IPS DF 6.9 (cell line): ENCODE measurements around the gene OR52I1.

Experiments used
- DNase-seq: peaks from one replicate; pipeline ENCODE4 v3.0.0-alpha.2; 2013; ENCODE audit warnings: low read depth, low spot score
- H3K27ac ChIP-seq: one replicate; pipeline ENCODE4 v1.5.1; 2013; ENCODE audit warnings: low read length, control low read depth
- H3K27me3 ChIP-seq: 2 replicates; pipeline ENCODE4 v1.6.1; 2013; ENCODE audit warnings: mild to moderate bottlenecking, low read length; ENCODE audit not compliant: control insufficient read depth, insufficient read depth
- H3K36me3 ChIP-seq: 2 replicates; pipeline ENCODE4 v1.6.1; 2013; ENCODE audit warnings: low read length; ENCODE audit not compliant: control insufficient read depth, insufficient read depth
- H3K4me1 ChIP-seq: 2 replicates; pipeline ENCODE4 v1.6.1; 2013; ENCODE audit warnings: low read length; ENCODE audit not compliant: control insufficient read depth, insufficient read depth
- H3K4me3 ChIP-seq: 2 replicates; pipeline ENCODE4 v1.5.1; 2013; ENCODE audit warnings: mild to moderate bottlenecking, low read length
- H3K9me3 ChIP-seq: 2 replicates; pipeline ENCODE4 v1.6.1; 2013; ENCODE audit warnings: low read length, inconsistent platforms; ENCODE audit not compliant: control insufficient read depth, insufficient read depth
- WGBS: extraction: QIAGEN DNeasy Blood & Tissue Kit; methylation state at CpG from one replicate; pipeline ENCODE4 v1.1.7; 2013; ENCODE audit warnings: mixed read lengths, missing lambda C conversion rate; ENCODE audit not compliant: insufficient read length, insufficient coverage; 5-methylcytosine and 5-hydroxymethylcytosine counted together

Gene OR52I1

GRCh38 chr11:4593739-4594138, at the start of gene OR52I1:
TSS of gene OR52I1 (plus strand) at chr11:4594039. CDS start at chr11:4594039, 0 bp downstream.
- Histone ChIP-seq H3K27ac (no peak within 1 kb of the TSS), H3K9me3 (no peaks in the 10 kb centered on the region), H3K27me3 (no peaks in the 10 kb centered on the region), H3K4me1 (no peaks in the 10 kb centered on the region), H3K36me3 (no peaks in the 10 kb centered on the region), H3K4me3 (no peak within 1 kb of the TSS)
- no peak for DNase-seq
- no CpG with 5 or more reads among the region's 1 CpG for WGBS

GRCh38 chr11:4544891-4545290, 48.9 kb upstream of the OR52I1 start, which contains the start of gene OR52M1:
TSS of gene OR52M1 (plus strand) at chr11:4545191. CDS start at chr11:4545191, 0 bp downstream.
- Histone ChIP-seq H3K4me3 (no peak within 1 kb of the TSS), H3K9me3 (no peaks in the 10 kb centered on the region), H3K27me3 (no peaks in the 10 kb centered on the region), H3K36me3 (no peaks in the 10 kb centered on the region), H3K4me1 (no peaks in the 10 kb centered on the region), H3K27ac (no peak within 1 kb of the TSS)
- DNase-seq: no peak
- no CpG with 5 or more reads among the region's 5 CpGs for WGBS

GRCh38 chr11:4546878-4547277, 47.0 kb upstream of the OR52I1 start:
- Histone ChIP-seq H3K27ac (no peak overlapping the region), H3K27me3 (no peaks in the 10 kb centered on the region), H3K4me3 (no peak overlapping the region), H3K4me1 (no peaks in the 10 kb centered on the region), H3K36me3 (no peaks in the 10 kb centered on the region), H3K9me3 (no peaks in the 10 kb centered on the region)
- no peak for DNase-seq
- no CpG with 5 or more reads among the region's 1 CpG for WGBS

GRCh38 chr11:4547416-4547815, 46.4 kb upstream of the OR52I1 start:
- Histone ChIP-seq H3K27me3 (no peaks in the 10 kb centered on the region), H3K4me1 (no peaks in the 10 kb centered on the region), H3K27ac (no peak overlapping the region), H3K9me3 (no peaks in the 10 kb centered on the region), H3K4me3 (no peak overlapping the region), H3K36me3 (no peaks in the 10 kb centered on the region)
- DNase-seq: no peak
- WGBS: no CpG with 5 or more reads among the region's 4 CpGs

GRCh38 chr11:4551346-4551979, 42.4 kb upstream of the OR52I1 start:
- H3K9me3 ChIP-seq: no peaks in the 10 kb centered on the region
- H3K4me1 ChIP-seq: no peaks in the 10 kb centered on the region
- no peak overlapping the region for H3K4me3 ChIP-seq
- H3K27ac ChIP-seq: no peak overlapping the region
- no peaks in the 10 kb centered on the region for H3K27me3 ChIP-seq
- DNase-seq: no peak
- H3K36me3 ChIP-seq: no peaks in the 10 kb centered on the region
- WGBS: no CpG with 5 or more reads among the region's 8 CpGs

- Histone ChIP-seq H3K4me3 (no peak overlapping the region), H3K4me1 (peaks cover 4% of the 10 kb centered on the region; the same call in 1 of the 2 replicates), H3K9me3 (no peaks in the 10 kb centered on the region), H3K36me3 (no peaks in the 10 kb centered on the region), H3K27me3 (no peaks in the 10 kb centered on the region), H3K27ac (no peak overlapping the region)
- no CpG with 5 or more reads among the region's 8 CpGs for WGBS
- no peak for DNase-seq
Observed at GRCh38 chr11:4559527-4560440, 34.1 kb upstream of the OR52I1 start.

GRCh38 chr11:4560467-4560866, 33.4 kb upstream of the OR52I1 start:
- Histone ChIP-seq H3K4me1 (peaks cover 4% of the 10 kb centered on the region; the same call in 1 of the 2 replicates), H3K27me3 (no peaks in the 10 kb centered on the region), H3K9me3 (no peaks in the 10 kb centered on the region), H3K27ac (no peak overlapping the region), H3K4me3 (no peak overlapping the region), H3K36me3 (no peaks in the 10 kb centered on the region)
- DNase-seq: no peak
- WGBS: no CpG with 5 or more reads among the region's 1 CpG

- no peaks in the 10 kb centered on the region for H3K36me3 ChIP-seq
- no peaks in the 10 kb centered on the region for H3K9me3 ChIP-seq
- H3K4me3 ChIP-seq: no peak overlapping the region
- H3K4me1 ChIP-seq: no peaks in the 10 kb centered on the region
- DNase-seq: no peak
- WGBS: no CpG with 5 or more reads among the region's 3 CpGs
- no peak overlapping the region for H3K27ac ChIP-seq
- H3K27me3 ChIP-seq: no peaks in the 10 kb centered on the region
Observed at GRCh38 chr11:4565371-4565770, 28.5 kb upstream of the OR52I1 start.

GRCh38 chr11:4569075-4569474, 24.8 kb upstream of the OR52I1 start:
- Histone ChIP-seq H3K27me3 (no peaks in the 10 kb centered on the region), H3K9me3 (no peaks in the 10 kb centered on the region), H3K4me1 (peaks cover 2% of the 10 kb centered on the region; the same call in 1 of the 2 replicates), H3K27ac (no peak overlapping the region), H3K36me3 (no peaks in the 10 kb centered on the region), H3K4me3 (no peak overlapping the region)
- WGBS: no CpG with 5 or more reads among the region's 18 CpGs
- no peak for DNase-seq

- H3K4me1 ChIP-seq: peaks cover 2% of the 10 kb centered on the region; the same call in 1 of the 2 replicates
- H3K4me3 ChIP-seq: no peak overlapping the region
- H3K27me3 ChIP-seq: no peaks in the 10 kb centered on the region
- no peak for DNase-seq
- WGBS: no CpG with 5 or more reads among the region's 3 CpGs
- H3K36me3 ChIP-seq: no peaks in the 10 kb centered on the region
- no peak overlapping the region for H3K27ac ChIP-seq
- no peaks in the 10 kb centered on the region for H3K9me3 ChIP-seq
Observed at GRCh38 chr11:4576880-4577279, 17.0 kb upstream of the OR52I1 start.
